Mammary epithelial cell (primary cell): Measurements from ENCODE around the gene PALD1.

Experiments used
- EZH2 ChIP-seq: IDR thresholded peaks from 2 replicates; pipeline ENCODE4 v1.6.1; 2012; ENCODE audit warnings: low read length, inconsistent platforms, borderline replicate concordance
- TF ChIP-seq, protein P1 (sequence below), 2 donors: IDR thresholded peaks in 1 of 2; conservative IDR thresholded peaks in 1 of 2; 2 replicates each; pipeline ENCODE4 v1.5.1; 2011 to 2012; ENCODE audit warnings: inconsistent platforms in 2 of 2, low read length in 2 of 2, mild to moderate bottlenecking in 2 of 2, control low read depth in 1 of 2, low read depth in 1 of 2; ENCODE audit not compliant: insufficient read depth in 1 of 2; ENCODE audit errors: extremely low read depth in 1 of 2

DNA sequence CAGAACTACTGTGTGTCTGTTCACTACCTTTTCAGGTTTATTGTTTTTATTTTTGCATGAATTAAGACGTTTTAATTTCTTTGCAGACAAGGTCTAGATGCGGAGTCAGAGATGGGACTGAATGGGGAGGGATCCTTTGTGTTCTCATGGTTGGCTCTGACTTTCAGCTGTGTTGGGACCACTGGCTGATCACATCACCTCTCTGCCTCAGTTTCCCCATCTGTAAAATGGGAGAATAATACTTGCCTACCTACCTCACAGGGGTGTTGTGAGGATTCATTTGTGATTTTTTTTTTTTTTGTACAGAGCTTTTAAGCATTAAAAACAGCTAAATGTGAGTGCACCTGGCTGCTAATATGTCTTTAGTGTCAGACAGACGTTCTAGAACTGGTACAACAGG, 89.5 kb downstream of the PALD1 start:
- TF ChIP-seq, protein P1, sequence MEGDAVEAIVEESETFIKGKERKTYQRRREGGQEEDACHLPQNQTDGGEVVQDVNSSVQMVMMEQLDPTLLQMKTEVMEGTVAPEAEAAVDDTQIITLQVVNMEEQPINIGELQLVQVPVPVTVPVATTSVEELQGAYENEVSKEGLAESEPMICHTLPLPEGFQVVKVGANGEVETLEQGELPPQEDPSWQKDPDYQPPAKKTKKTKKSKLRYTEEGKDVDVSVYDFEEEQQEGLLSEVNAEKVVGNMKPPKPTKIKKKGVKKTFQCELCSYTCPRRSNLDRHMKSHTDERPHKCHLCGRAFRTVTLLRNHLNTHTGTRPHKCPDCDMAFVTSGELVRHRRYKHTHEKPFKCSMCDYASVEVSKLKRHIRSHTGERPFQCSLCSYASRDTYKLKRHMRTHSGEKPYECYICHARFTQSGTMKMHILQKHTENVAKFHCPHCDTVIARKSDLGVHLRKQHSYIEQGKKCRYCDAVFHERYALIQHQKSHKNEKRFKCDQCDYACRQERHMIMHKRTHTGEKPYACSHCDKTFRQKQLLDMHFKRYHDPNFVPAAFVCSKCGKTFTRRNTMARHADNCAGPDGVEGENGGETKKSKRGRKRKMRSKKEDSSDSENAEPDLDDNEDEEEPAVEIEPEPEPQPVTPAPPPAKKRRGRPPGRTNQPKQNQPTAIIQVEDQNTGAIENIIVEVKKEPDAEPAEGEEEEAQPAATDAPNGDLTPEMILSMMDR (conservative IDR thresholded peaks at IDR 0.05 in 1 of 2, IDR thresholded peaks at IDR 0.05 in 1 of 2; ENCODE audit: extremely low read depth in 1 of 2, insufficient read depth in 1 of 2, low read depth in 1 of 2, low read length in 2 of 2) = no peak
- TF ChIP-seq EZH2 = no peak
